ENCODE measurements around the gene CACNA1A.
"Not testable (repeated sequence)": the region's sequence is repeated elsewhere in the genome, so short reads cannot be mapped to it uniquely, and the experiment has no call there.

CACNA1A gene

DNA sequence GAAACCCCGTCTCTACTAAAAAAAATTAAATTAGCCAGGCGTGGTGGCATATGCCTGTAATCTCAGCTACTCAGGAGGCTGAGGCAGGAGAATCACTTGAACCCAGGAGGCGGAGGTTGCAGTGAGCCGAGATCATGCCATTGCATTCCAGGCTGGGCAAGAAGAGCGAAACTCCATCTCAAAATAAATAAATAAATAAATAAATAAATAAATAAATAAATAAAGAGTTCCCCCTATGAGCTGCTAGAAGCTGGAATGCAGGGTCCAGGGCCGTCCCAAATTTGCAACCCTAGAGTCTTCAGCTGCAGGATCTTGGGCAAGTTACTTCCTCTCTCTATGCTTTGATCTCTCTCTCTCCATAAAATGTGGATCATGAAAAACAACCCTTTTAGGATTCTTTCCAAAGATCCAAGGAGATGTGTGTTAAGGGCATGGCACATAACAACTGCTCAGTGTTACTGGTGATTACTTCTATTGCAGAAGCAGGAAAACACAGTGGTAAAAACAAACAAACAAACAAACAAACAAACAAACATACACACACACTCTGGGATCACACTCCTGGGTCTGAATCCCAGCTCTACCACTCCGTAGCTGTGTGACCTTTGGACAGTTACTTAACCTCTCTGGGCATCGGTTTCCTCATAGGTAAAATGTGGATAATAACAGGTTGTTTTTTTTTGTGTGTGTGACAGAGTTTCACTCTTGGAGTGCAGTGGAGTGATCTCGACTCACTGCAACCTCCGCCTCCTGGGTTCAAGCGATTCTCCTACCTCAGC is 78.8 kb downstream of the CACNA1A start:
- no peak for DNase-seq (ENCODE audit: low spot score)

DNA sequence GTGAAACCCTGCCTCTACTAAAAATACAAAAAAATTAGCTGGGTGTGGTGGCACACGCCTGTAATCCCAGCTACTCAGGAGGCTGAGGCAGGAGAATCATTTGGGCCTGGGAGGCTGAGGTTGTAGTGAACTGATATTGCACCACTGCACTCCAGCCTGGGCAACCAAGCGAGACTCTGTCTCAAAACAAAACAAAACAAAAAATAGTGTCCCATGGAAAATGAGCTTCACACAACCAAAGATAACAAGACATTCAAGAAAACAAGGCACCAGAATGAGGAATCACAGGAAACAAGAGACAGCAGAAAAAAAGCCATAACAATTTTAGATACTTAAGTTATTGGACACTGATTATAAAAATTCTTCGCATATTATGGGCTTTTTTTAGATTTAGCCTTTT is 80.4 kb downstream of the CACNA1A start:
- not testable (repeated sequence) for DNase-seq (ENCODE audit: low spot score)

DNA sequence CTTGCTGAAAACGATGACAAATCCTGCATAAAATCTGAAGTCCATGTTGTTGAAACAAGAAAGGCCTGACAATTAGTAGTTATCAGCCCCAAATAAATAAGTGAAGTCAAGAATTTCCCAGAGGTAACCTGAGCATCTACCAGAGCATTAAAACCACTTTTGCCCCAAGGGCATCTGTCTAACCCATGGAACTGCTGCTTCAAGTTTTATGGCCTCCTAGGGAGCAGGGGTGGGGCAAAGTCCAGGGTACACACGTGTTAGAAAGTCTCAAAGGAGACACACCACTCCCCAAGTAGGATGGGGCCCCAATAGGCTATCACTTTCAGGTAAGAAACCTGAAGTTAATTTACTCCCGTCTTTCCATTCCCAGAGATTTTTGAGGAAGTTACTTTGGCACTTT is 81.1 kb downstream of the CACNA1A start:
- DNase-seq (ENCODE audit: low spot score) = no peak

- DNase-seq (ENCODE audit: low spot score) = no peak
Measured at GRCh38 chr19:13420780-13421179, 85.5 kb downstream of the CACNA1A start.

GRCh38 chr19:13417054-13417453 is 89.2 kb downstream of the CACNA1A start:
- peak; percentile 20 for DNase-seq (ENCODE audit: low spot score)

GRCh38 chr19:13411899-13412298 is 94.4 kb downstream of the CACNA1A start:
- no peak for DNase-seq (ENCODE audit: low spot score)

- no peak for DNase-seq (ENCODE audit: low spot score)
Measured at GRCh38 chr19:13410946-13411345, 95.3 kb downstream of the CACNA1A start.

GRCh38 chr19:13408889-13409518 is 97.3 kb downstream of the CACNA1A start:
- peak; percentile 59 for DNase-seq (ENCODE audit: low spot score)

DNA sequence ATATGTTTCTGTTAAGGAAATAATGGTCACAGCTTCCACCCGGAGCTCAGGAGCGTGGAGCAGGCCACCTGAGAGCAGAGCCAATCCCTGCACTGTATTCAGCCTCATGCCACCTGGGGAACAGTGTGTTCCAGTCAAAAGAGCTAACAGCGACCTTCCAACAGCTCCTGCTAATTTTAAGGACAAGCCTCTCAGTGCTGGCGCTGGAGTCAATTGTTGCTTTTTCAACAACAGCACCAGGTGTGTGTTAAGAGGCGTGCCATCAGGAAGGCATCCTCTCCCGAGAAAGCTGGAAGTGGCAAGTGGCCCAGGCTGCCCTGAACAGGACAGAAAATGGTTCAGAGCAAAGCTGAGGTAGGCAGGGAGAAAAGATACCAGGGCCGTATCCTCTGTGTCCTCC is 102.0 kb downstream of the CACNA1A start:
- DNase-seq (ENCODE audit: low spot score) = no peak

DNA sequence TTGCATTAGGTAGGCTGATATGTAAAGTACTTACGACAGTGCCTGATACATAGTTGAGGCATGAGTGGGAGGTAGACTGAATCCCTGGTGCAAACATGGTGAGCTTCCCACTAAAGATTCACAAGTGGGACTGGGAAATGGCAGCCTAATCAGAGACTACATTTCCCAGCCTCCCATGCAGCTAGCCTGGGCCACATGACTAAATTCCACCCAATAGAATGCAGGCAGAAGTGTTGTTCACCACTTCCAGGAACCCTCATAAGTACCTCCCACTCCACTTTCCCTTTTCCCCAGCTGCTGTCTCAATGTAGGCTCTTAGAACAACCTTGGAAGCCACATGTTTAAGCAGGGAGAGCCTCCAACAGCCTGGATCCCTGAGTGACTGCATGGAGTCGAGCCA is 104.9 kb downstream of the CACNA1A start:
- DNase-seq (ENCODE audit: low spot score) = no peak

GRCh38 chr19:13400296-13400695 is 106.0 kb downstream of the CACNA1A start:
- no peak for DNase-seq (ENCODE audit: low spot score)

- no peak for DNase-seq (ENCODE audit: low spot score)
Measured at GRCh38 chr19:13399746-13400145, 106.5 kb downstream of the CACNA1A start.

DNA sequence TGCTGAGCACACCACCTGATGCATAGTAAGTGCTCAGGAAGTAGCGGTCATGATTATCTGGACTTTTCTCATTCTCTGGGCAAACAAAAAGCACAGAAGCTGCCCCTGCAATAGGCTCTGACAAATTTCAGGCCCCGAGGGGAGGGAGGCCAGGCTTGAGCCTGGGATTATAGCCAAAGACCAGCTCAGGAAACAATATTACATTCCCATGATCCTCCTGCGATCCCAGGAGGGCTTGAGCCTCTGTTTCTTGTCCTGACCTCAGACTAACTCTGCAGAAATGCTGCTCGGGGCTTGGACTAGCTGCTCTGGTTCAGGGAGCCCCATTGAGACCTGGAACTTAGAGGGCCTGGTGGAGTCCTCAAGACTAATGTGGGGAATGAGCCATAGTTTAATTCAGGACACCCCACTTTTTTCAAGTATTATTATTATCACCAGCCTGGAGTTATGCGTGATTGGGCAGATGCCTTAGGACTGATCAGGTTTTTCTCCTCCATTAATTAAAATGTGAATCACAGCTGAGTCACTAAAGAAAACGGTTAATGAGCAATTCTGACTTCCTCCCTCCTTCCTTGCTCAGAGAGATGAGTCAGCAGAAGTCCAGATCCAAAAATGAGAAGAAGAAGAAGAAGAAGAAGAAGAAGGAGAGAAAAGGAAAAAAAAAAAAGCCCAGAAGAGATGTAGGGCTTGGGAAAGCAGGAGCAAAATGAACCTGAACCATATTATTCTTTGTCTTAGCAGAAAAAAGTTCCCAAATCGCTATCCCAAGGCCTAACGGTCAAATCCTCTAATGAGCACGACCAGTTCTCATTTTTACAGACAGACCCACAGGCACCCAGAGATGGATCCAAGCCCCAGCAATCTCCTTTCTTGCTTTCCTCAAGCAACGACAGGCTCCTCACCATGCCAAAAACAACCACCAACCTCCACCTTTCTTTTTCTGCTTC is 107.2 kb downstream of the CACNA1A start:
- DNase-seq (ENCODE audit: low spot score) = peak; percentile 17

- no peak for DNase-seq (ENCODE audit: low spot score)
Measured at GRCh38 chr19:13398182-13398581, 108.1 kb downstream of the CACNA1A start.

GRCh38 chr19:13396250-13397080 is 109.8 kb downstream of the CACNA1A start:
- peak; percentile 60 for DNase-seq (ENCODE audit: low spot score)

DNA sequence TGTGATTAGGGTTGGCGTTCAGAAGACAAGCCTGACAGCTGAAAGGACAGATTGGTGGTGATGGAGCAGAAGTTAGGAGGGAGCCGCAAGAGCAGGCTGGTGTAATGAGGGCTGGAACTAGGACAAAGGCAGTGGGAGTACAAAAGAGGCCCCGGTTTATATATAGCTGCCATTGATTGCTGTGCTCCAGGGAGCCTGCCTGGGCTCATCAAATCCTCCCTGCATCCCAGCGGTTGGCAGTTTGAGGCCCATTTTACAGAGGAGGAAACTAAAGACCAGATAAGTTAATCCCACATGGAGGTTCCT is 123.7 kb downstream of the CACNA1A start:
- DNase-seq (ENCODE audit: low spot score) = peak; percentile 74

- no peak for DNase-seq (ENCODE audit: low spot score)
Measured at GRCh38 chr19:13381827-13382632, 124.2 kb downstream of the CACNA1A start.

GRCh38 chr19:13376537-13376936 is 129.7 kb downstream of the CACNA1A start:
- no peak for DNase-seq (ENCODE audit: low spot score)

- no peak for DNase-seq (ENCODE audit: low spot score)
Measured at GRCh38 chr19:13373599-13373998, 132.7 kb downstream of the CACNA1A start.

- DNase-seq (ENCODE audit: low spot score) = no peak
Measured at GRCh38 chr19:13370948-13371347, 135.3 kb downstream of the CACNA1A start.

All from Ammon's horn (tissue), 1 donor.